Dendritic cell treated with granulocyte-macrophage colony-stimulating factor and Interleukin-4, amounts not matched to agents 40 ng/mL and 50 ng/mL, for 4 days (primary cell): ENCODE results near the gene ZNF526.

ENCODE experiments used
- H3K27ac Mint-ChIP-seq: one replicate; pipeline ENCODE4 v1.8.0; 2022; ENCODE audit warnings: mild to moderate bottlenecking, mixed read lengths
- H3K27me3 Mint-ChIP-seq: one replicate; pipeline ENCODE4 v1.8.0; 2022; ENCODE audit warnings: mild to moderate bottlenecking, mixed read lengths
- H3K36me3 Mint-ChIP-seq: one replicate; pipeline ENCODE4 v1.8.0; 2022; ENCODE audit warnings: low read depth, mixed read lengths
- H3K4me1 Mint-ChIP-seq: one replicate; pipeline ENCODE4 v1.8.0; 2022; ENCODE audit warnings: low read depth, mixed read lengths
- H3K4me3 Mint-ChIP-seq: one replicate; pipeline ENCODE4 v1.8.0; 2022; ENCODE audit warnings: mild to moderate bottlenecking, moderate library complexity, mixed read lengths
- H3K9me3 Mint-ChIP-seq: one replicate; pipeline ENCODE4 v1.8.0; 2022; ENCODE audit warnings: mixed read lengths
- intact Hi-C: fragments of 100-400 bp; cut with micrococcal nuclease; formaldehyde crosslinking; loops from one replicate; pipeline ENCODE4 v1.15.0; 2022

ZNF526 gene

DNA sequence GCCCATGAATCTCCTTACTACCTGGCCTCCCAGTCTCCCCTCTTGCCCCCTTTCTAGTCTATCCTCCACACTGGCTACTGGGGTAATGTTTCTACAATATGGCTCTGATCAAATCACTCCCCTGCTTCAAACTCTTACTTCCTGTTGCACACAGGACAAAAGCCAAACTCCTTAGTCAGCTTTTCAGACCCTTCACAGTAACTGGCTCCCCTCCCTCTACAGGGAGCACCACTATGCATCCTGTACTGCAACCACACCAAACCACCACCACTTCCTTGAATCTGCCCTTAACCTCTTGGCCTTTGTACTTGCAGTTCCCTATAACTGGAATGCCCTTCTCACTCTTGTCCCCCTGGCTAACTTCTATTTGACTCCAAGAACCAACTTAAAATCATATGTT lies 34.8 kb upstream of the ZNF526 start:
- Mint-ChIP-seq H3K4me3 (peak overlapping the region; percentile 9), H3K36me3 (no peaks in the 10 kb centered on the region), H3K27me3 (peaks cover 7% of the 10 kb centered on the region), H3K27ac (peak overlapping the region; percentile 83), H3K4me1 (peaks cover 62% of the 10 kb centered on the region), H3K9me3 (no peaks in the 10 kb centered on the region)
- intact Hi-C loops, result loop anchor here (2.0 kb wide), 2 partner anchors 14 to 32 kb away; partner anchors contain the start of gene DEDD2

DNA sequence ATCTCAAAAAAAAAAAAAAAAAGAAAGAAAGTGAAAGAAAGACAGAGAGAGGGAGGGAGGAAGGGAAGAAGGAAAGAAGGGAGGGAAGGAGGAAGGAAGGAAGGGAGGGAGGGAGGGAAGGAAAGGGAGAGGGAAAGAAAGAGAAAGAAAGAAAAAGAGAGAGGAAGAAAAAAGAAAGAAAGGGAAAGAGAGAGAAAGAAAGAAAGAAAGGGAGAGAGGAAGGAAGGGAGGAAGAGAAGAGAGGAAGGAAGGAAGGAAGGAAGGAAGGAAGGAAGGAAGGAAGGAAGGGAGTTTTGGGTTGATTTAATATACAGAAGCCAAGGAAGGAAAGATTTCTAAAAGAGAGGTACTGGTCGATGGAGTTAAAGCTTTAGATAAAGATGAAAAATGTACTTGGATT lies 31.4 kb upstream of the ZNF526 start:
- Mint-ChIP-seq H3K27me3 (no peaks in the 10 kb centered on the region), H3K4me3 (no peak overlapping the region), H3K36me3 (no peaks in the 10 kb centered on the region), H3K9me3 (no peaks in the 10 kb centered on the region), H3K27ac (no peak overlapping the region), H3K4me1 (peaks cover 64% of the 10 kb centered on the region)
- intact Hi-C loops, result no loop called here

DNA sequence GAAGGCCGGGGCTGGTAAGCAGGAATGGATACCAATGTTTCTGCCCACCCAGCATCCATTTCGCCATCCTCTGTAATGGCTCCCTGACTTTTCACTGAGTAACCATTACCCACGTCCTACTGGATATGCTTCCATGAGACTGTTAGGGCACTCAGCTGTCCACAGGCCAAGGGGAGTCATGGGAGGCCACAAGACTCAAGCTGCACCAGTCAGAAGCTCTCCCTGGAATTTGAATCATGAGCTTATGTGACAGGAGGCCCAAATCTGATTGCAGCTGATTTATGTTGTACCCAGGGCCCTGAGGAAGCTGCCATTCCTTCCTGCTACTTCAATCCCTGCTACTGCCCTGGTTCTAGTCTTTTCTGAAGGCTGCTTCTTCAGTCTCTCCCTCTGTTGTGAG lies 31.0 kb upstream of the ZNF526 start:
- intact Hi-C loops, result no loop called here
- Mint-ChIP-seq H3K27ac (no peak overlapping the region), H3K9me3 (peaks cover 4% of the 10 kb centered on the region), H3K4me1 (peaks cover 63% of the 10 kb centered on the region), H3K4me3 (no peak overlapping the region), H3K27me3 (no peaks in the 10 kb centered on the region), H3K36me3 (peaks cover 3% of the 10 kb centered on the region)

DNA sequence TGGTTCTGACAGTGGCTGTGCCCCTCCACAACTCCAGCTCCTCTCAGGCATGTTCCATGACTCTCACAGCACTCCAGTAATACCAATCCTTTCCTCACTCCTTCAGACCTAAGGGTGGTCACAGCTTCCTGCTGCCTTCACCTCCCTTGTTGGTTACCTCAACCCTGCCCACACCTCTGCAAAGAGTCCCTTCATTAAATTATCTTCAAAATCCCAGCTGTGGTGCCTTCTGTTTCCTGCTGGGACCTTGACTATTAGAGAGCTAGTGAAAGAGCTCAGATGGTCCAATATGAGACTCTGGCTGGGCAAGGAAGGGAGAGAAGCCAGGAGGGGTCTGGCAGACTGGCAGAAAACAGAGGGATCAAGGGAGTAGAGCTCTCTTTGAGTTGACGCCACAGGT lies 28.8 kb upstream of the ZNF526 start:
- peak overlapping the region; percentile 10 for H3K27ac Mint-ChIP-seq
- intact Hi-C loops, result no loop called here
- H3K27me3 Mint-ChIP-seq, result no peaks in the 10 kb centered on the region
- H3K4me3 Mint-ChIP-seq, result no peak overlapping the region
- peaks cover 10% of the 10 kb centered on the region for H3K36me3 Mint-ChIP-seq
- peaks cover 48% of the 10 kb centered on the region for H3K4me1 Mint-ChIP-seq
- peaks cover 9% of the 10 kb centered on the region for H3K9me3 Mint-ChIP-seq

DNA sequence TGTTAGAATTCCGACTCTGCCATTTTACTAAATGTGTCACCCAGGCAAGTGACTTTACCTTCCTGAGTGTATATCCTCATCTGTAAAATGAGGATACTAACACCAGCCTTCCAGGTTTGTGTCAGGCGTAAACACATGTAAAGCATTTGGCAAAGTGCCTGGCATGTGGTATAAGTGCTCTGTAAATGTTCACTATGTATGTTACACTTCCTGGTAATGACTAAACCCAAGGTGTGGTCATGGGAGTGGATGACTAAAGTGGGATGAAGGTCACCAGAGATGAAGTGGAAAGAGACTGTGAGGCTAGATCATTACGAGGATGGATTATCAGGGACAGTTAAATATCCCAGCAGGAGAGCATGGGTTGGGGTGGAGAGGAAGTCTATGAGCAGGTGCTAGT lies 28.3 kb upstream of the ZNF526 start:
- intact Hi-C loops, result no loop called here
- no peak overlapping the region for H3K27ac Mint-ChIP-seq
- peaks cover 49% of the 10 kb centered on the region for H3K4me1 Mint-ChIP-seq
- no peak overlapping the region for H3K4me3 Mint-ChIP-seq
- peaks cover 9% of the 10 kb centered on the region for H3K9me3 Mint-ChIP-seq
- H3K27me3 Mint-ChIP-seq, result no peaks in the 10 kb centered on the region
- peaks cover 16% of the 10 kb centered on the region for H3K36me3 Mint-ChIP-seq

DNA sequence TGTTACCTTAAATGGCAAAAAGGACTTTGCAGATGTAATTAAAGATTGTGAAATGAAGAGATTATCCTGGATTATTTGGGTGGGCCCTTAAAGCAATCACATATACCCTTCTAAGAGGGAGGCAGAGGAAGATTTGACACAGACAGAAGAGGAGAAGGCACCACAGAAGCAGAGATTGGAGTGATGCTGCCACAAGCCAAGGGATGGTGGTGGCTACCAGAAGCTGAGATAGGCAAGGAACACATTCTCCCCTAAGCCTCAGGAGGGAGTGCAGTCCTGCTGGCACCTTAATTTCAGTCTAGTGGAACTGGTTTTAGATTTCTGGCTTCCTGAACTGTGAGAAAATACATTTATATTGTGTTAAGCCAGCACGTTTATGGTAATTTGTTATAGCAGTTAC lies 26.8 kb upstream of the ZNF526 start:
- H3K27me3 Mint-ChIP-seq, result no peaks in the 10 kb centered on the region
- H3K27ac Mint-ChIP-seq, result no peak overlapping the region
- intact Hi-C loops, result no loop called here
- H3K36me3 Mint-ChIP-seq, result peaks cover 30% of the 10 kb centered on the region
- peaks cover 62% of the 10 kb centered on the region for H3K4me1 Mint-ChIP-seq
- H3K9me3 Mint-ChIP-seq, result peaks cover 9% of the 10 kb centered on the region
- no peak overlapping the region for H3K4me3 Mint-ChIP-seq

DNA sequence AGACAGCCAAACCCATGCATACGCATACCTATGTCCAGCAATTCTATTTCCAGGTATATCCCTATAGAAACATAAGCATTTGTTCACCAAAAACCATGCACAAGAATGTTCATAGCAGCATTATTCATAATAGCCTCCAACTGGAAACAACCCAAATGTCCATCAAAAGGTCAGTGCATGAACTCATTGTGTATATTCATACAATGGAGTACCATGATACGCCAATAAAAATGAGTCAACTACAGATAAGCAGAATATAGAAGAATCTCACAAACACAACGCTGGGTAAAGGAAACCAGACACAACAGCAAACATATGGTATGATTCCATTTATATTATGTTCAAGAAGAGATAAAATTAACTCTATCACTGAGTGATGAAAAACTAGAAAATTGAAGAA lies 26.4 kb upstream of the ZNF526 start:
- H3K4me3 Mint-ChIP-seq, result no peak overlapping the region
- peaks cover 34% of the 10 kb centered on the region for H3K36me3 Mint-ChIP-seq
- intact Hi-C loops, result no loop called here
- peaks cover 9% of the 10 kb centered on the region for H3K9me3 Mint-ChIP-seq
- H3K27me3 Mint-ChIP-seq, result no peaks in the 10 kb centered on the region
- H3K27ac Mint-ChIP-seq, result peak overlapping the region; percentile 36
- peaks cover 65% of the 10 kb centered on the region for H3K4me1 Mint-ChIP-seq

DNA sequence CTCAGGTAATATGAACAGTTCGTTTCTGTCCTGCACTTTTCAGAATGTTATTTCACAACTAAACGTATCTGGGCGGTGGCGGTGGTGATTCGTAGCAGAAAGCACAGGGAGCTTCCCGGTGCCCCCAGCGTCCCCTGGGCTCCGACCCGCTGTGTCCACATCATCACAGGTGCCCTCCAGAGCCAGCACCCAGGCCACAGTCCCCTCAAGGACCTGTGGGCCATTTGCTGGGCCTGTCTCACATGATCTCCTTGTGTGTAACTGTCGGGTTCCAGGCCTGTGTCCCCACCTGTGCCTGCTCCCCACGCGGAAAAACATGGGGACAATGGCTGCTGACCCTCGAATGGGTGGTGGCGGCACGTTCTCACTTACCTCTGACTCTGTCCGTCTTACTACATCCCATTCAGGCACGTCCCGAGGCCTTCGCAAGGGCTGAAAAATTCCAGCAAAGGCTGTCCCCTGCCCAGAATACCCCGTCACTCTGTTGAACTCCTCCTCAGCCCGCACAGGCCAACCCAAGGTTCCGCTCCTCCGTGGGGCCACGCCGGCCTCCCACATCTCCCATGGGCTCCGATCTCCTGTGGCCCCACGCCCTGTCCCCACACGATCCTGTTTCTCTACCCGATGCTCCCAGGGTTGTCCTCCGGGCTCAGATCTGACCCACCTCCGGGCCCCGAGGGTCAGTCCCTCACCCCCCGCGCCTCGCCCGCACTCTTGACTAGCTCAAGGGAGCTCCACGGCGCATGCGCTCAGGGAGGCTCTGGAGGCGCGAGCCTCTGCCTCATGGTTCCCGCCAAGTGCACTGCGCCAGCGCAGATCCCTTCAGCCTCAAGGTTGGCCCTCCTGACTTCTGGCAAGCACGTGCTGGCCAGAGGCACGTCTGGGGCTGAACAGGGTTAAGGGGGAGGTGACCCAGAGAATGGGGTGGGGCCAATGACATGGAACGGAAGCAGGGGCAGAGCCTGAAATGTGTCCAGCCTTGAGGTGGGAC lies 23.8 kb upstream of the ZNF526 start:
- Mint-ChIP-seq H3K27me3 (no peaks in the 10 kb centered on the region), H3K27ac (peak overlapping the region; percentile 43), H3K36me3 (peaks cover 60% of the 10 kb centered on the region), H3K9me3 (peaks cover 9% of the 10 kb centered on the region), H3K4me1 (peaks cover 72% of the 10 kb centered on the region), H3K4me3 (no peak overlapping the region)
- intact Hi-C loops, result no loop called here

DNA sequence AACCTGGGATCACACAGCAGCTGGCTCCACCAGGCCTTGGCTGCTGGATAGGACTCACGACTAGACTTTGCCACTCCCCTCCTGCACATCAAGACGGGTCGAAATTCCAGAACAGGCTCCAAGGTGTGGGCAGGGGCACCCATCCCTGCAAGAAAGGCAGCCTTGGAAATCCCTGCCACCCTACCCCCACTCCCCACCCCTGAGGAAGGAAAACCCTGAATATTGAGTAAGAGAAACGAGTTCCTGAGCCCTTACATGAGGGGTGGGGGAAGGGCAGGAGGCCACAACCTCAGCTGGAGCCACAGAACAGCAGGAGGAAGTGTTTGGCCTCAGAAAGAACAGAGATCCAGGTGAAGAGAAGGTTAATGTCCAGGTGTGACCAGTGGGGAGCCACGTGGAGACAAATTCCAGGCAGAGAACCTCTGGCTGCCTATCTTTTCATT lies 22.7 kb upstream of the ZNF526 start:
- Mint-ChIP-seq H3K36me3 (peaks cover 63% of the 10 kb centered on the region), H3K4me1 (peaks cover 72% of the 10 kb centered on the region), H3K9me3 (peaks cover 9% of the 10 kb centered on the region), H3K4me3 (no peak overlapping the region), H3K27ac (peak overlapping the region; percentile 41), H3K27me3 (no peaks in the 10 kb centered on the region)
- intact Hi-C loops, result no loop called here

DNA sequence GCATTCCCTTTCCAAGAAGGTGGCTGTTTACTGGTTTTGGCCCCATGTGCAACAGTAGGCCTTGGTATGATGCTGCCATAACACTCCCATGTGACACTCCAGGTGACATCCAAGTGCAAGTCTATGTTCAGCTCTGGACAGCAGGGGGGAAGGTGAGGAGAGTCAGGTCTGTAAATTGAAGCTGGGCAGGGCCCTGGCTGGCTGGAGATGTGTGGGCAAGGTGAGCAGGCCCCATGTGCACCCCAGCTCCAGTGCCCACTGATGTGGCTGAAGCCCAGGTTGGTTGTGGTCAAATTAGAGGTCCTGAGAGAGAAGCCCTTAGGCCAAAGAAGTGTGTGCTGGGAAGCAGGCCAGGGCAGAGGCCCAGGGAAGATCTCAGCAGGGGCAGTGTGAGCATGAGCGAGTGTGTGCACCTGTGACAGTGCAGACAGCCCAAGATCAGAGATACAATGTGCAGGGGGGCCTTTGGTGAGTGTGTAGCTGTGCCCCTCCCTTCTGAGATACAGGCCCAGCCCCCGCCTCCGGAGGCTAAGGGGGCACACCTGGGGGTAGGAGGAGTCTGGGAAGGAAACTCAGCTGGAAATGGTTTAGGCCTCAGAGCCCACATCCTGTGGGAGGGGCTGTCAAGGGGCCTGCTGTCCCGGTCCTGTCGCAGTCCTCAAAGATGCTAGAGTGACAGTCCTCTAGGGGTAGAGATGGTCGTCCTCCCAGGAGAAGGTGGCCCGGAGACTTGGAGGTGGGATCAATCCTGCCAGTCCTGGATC lies 21.3 kb upstream of the ZNF526 start:
- Mint-ChIP-seq H3K9me3 (peaks cover 7% of the 10 kb centered on the region), H3K27me3 (no peaks in the 10 kb centered on the region), H3K4me1 (peaks cover 82% of the 10 kb centered on the region), H3K27ac (peak overlapping the region; percentile 89), H3K36me3 (peaks cover 77% of the 10 kb centered on the region), H3K4me3 (peak overlapping the region; percentile 73)
- intact Hi-C loops, result loop anchor here (2.0 kb wide), 1 partner anchor 14 kb away; no protein-coding TSS in a partner anchor

DNA sequence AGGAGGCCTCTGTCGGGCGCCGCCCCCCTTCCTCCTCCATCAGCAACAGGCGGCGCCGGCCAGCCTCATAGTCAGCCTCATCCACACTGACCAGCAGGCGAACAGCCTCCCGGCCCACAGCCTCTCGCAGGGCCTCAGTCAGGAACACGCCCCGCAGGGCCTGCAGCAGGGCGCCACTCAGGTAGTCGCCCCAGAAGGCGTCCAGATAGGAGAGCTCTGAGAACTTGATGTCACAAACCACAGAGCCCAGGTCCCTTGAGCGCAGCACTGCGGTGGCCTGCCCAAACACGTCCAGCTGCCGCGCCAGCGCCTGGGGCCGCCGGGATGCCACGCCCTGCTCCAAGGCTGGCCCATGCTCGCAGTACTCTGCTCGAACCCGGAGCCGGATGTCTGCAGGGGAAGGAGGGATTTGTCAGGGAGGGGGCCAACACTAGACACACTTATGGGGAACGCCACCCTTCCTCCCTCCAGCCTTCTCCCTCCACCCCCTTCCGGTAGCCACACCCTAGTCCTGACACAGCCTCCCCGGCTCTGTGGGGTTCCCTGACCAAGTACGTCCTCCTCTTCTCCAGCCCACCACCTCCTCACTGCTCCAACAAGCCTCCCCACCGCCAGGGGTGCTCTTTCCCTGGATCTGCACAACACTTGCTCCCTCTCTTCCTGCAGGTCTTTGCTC lies 20.5 kb upstream of the ZNF526 start:
- peak overlapping the region; percentile 89 for H3K27ac Mint-ChIP-seq
- peaks cover 78% of the 10 kb centered on the region for H3K36me3 Mint-ChIP-seq
- H3K4me3 Mint-ChIP-seq, result peak overlapping the region; percentile 73
- peaks cover 84% of the 10 kb centered on the region for H3K4me1 Mint-ChIP-seq
- H3K27me3 Mint-ChIP-seq, result no peaks in the 10 kb centered on the region
- intact Hi-C loops, result loop anchor here (2.0 kb wide), 1 partner anchor 15 kb away; no protein-coding TSS in a partner anchor
- H3K9me3 Mint-ChIP-seq, result peaks cover under 1% of the 10 kb centered on the region

DNA sequence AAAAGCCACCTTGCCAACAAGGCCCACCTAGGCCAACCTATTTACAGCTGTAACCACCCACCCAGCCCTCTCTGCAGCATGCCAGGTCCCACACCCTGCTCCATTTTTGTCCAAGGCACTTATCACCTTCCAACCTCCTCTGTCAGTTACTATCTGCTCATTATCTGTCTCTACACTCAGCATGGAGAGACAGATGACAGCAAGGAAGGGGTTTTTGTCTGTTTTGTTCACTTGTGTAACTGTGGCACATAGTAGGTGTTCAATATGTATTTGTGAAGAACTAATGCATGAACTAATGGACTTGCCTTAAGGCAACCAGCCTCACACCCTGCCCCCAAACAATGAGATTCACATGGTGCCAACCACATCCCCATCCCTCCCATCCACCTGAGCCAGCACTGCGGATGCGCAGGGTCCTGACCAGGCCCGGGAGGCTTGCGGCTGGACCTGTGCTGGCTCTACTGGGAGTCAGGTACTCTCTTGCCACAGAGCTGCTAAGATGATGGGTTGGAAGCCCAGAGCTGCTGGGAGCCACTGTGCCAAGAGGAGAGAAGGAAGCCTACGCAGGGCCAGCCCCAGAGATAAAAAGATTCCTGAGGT lies 19.9 kb upstream of the ZNF526 start:
- Mint-ChIP-seq H3K9me3 (no peaks in the 10 kb centered on the region), H3K36me3 (peaks cover 84% of the 10 kb centered on the region)
- intact Hi-C loops, result no loop called here

More for the DNA sequence above, 19.9 kb upstream of the ZNF526 start:
- Mint-ChIP-seq H3K4me1 (peaks cover 90% of the 10 kb centered on the region), H3K27me3 (no peaks in the 10 kb centered on the region), H3K4me3 (peak overlapping the region; percentile 73), H3K27ac (peak overlapping the region; percentile 89)
